ENCODE results near the gene LRCOL1.
"Not testable (repeated sequence)": the region's sequence is repeated elsewhere in the genome, so short reads cannot be mapped to it uniquely, and the experiment has no call there.

LRCOL1 gene

DNA sequence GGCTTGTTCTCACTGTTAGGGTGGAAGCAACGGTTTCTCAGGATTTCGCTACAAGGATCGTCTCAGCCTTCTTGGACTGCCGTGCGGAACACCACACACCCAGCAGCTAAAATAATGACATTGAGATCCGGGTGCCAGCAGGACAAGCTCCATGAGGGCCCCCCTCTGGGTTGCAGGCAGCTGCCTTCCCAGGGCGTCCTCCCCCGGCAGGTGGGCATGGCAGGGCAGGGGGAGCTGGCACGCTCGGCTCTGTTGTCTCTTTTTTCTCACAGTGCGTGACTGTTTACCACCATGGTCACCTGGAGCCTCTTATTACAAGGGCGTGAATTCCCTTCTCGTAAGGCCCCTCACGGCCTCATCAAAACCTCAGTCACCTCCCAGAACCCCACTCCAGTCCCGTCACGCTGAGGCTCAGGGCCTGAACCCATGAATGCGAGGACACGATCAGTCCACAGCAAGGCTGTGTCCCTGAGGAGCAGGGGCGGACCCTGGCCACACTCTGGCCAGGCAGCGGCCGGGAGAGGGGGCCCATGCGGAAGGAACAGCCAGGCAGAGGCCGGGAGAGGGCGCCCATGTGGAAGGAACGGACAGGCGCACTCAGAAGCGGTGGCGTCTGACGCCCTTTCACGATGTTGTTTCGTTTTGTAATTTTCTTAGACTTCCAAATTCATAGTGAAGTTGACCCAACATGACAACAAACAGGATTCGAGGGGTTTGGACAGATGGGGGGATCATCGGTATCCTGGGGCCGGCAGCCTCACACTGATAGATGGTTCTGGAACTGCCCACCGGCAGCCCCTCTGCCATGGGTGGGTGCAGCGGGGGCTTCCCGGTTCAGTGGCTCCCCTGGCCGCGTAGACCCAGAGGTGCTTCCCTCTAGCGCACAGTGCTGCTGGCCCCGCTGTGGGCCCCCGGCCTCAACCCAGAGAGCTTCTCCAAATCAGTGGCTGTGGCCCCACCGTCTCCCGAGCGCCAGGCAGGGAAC lies 10.0 kb downstream of the LRCOL1 start:
- DNase-seq: peak; percentile 86

DNA sequence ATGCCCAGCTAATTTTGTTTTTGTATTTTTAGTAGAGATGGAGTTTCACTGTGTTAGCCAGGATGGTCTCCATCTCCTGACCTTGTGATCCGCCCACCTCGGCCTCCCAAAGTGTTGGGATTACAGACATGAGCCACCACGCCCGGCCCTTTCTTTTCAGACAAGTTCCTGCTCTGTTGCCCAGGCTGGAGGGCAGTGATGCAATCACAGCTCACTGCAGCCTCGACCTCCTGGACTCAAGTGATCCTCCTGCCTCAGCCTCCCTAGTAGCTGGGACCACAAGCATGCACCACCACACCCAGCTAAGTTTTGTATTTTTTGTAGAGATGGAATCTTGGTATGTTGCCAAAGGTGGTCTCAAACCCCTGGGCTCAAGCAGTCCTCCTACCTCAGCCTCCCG lies 10.9 kb downstream of the LRCOL1 start:
- DNase-seq: not testable (repeated sequence)

DNA sequence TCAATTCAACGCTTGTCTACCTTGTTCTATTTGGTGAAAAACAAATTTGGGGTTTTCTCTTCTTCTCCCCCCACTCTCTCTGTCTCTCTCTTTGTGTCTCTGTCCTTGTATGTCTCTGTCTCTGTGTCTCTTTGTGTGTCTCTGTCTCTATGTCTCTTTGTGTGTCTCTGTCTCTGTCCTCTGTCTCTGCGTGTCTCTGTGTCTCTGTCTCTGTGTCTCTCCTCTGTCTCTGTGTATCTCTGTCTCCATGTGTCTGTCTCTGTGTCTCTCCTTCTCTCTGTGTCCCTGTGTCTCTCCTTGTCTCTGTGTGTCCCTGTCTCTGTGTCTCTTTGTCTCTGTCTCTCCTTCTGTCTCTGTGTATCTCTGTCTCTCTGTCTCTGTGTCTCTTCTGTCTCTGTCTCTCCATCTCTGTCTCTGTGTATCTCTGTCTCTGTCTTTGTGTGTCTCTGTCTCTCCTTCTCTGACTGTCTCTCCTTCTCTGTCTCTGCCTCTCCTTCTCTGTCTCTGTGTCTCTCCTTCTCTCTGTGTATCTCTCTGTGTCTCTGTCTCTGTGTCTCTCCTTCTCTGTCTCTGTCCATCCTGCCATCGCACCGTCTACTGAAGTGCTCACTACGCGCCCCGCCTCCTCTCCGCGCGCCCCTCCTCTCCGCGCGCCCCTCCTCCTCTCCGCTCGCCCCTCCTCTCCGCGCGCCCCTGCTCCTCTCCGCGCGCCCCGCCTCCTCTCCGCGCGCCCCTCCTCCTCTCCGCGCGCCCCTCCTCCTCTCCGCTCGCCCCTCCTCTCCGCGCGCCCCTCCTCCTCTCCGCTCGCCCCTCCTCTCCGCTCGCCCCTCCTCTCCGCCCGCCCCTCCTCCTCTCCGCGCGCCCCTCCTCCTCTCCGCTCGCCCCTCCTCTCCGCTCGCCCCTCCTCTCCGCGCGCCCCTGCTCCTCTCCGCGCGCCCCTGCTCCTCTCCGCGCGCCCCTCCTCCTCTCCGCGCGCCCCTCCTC lies 12.8 kb downstream of the LRCOL1 start:
- peak; percentile 73 for DNase-seq

DNA sequence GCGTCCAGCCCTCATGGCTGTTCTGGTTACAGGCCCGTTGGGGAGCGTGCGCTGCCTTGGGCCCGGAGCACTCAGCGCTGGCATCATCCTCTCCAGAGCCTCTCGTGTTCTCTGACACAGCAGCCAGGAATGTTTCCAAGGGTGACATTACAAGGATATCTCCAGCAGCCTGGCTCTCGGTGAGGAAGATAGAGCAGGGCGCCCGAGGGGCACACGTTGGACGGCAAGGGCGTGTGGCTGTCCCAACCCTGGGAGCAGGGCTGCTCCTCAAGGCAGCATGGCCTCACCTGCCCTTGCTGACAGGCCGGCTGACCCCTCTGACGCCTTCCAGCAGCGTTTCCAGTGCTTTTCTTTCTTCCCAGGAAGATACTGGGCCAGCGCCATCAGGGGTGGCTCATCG lies 14.4 kb downstream of the LRCOL1 start:
- no peak for DNase-seq

DNA sequence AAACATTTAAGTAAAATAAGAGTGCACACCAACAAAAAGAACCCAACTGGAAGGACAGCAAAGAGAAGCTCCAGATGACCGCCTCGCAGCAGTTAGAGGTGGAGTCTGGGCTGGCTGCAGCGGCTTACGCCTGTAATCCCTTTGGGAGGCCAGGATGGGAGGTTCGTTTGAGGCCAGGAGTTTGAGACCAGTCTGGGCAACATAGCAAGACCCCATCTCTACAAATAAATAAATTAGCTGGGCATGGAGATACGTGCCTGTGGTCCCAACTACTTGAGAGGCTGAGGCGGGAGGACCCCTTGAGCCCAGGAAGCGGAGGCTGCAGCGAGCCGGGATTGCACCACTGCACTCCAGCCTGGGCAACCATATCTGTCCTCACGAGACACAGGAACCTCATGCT lies 15.2 kb downstream of the LRCOL1 start:
- no peak for DNase-seq

DNA sequence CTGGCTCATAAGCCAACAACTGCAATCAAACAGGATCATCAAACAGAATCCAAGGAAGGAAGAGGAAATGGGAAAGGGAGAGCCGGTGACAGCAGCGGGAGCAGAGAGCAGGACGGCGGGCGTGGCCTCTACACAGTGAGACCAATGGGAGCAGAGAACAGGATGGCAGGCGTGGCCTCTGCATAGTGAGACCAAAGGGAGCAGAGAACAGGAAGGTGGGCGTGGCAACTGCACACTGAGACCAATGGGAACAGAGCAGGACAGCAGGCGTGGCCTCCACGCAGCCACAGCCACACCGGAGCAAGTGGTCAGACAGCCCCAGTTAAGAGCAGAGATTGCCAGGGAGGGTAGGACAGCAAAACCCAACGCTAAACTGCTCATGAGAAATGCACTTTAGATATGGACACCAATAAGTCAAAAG lies 16.4 kb downstream of the LRCOL1 start:
- peak; percentile 86 for DNase-seq

DNA sequence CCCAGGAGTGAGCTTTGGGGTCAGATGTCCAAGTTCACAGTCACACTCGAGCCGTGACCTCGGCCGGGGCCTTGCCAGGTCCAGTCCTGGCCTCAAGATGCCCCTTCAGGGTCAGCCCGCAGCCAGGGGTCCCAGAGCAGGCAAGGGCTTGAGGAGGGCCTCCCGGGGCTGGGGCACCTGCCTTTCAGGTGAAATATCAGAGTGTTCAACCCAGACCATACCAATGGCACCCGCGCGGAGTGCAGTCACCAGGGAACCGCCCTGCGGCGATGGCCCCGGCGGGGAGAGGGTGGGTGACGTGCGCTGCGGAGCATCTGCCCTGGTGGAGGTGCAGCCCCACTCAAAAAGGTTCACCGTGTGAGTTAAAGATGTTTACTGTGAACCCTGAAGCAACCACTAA lies 16.9 kb downstream of the LRCOL1 start:
- DNase-seq: no peak

DNA sequence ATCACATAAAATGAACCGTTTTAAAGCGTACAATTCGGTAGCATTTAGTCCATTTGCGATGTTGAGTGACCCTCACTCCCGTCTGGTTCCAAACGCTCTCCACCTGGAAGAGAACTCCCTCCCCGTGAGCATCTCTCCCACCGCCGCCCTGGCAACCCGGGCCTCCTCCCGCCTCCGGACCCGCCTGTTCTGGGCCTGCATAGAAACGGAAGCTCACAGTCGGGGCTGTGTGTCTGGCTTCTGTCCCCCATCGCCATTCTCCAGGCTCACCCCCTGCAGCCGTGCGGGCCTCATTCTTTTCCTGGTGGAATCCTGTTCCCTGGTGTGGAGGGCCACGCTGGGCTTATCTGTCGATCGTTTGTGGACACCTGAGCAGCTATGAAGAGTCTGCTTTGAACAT lies 17.3 kb downstream of the LRCOL1 start:
- no peak for DNase-seq

DNA sequence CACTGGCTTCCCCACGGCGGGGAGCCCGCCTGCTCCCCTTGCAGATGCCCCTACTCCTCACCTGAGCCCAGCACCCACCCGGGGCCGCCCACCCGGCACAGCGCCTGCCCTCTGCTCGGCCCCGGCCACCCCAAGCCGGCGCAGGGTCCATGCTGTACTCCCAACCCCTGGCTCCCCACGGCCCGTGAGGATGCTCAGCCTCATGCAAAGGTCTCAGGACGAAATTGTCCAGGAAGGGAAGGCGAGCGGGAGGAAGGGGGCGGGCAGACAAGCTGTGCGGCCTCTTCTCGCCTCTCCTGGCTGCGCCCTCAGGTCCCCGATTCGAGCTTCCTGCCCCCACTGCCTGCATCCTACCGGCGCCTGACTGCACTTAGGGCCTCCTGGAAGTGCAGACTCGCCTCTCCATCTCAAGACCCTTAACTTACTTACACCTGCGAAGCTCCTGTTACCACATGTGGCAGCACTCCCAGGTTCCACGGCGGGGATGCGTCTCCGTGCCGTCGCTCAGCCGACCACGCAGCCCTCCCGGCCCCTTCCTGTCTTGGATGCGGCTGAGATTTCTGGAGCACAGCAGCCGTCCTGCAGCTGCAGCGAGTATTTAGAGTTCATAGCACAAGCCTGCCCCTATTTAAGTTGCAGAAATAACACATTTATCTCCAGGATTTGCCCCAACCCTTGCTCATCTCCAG lies 18.0 kb downstream of the LRCOL1 start:
- no peak for DNase-seq

DNA sequence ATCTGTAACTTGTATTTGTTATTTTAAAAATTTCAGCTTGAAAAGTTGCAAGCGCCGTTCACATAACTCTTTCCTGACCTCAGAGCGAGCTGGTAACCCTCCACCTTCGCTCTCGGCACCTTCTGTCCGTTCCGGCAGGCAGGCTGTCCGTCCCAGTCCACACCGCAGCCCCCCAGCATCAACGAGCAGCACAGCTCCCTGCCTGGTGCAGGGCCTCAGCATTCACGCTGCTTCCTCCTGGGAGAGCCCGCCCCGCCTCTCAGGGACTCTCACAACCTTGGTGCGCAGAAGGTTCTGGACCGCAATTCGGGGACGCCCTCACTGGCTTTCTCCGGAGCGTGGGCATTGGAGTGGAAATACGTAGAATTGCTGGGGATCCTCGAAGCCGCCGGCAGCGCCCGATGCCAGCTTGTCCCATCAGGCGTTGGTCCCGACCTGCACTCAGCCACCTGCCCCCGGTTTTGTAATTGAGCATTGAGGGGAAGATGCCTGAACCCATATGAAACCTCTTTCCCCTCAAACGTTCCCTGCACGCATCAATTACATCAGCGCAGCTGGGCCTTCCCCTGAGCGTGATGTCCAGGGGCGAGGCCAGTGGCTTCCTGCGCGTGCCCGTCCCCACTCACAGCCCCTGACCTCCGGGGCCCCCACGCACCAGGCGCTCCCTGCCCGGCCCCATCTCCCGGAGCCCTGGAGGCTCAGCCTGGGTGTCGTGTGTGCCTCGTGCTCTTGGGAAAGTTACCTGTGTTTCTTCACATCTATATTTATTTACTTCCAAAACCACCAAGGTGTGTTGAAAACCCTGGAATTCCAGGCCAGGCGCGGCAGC lies 19.1 kb downstream of the LRCOL1 start:
- DNase-seq: no peak

DNA sequence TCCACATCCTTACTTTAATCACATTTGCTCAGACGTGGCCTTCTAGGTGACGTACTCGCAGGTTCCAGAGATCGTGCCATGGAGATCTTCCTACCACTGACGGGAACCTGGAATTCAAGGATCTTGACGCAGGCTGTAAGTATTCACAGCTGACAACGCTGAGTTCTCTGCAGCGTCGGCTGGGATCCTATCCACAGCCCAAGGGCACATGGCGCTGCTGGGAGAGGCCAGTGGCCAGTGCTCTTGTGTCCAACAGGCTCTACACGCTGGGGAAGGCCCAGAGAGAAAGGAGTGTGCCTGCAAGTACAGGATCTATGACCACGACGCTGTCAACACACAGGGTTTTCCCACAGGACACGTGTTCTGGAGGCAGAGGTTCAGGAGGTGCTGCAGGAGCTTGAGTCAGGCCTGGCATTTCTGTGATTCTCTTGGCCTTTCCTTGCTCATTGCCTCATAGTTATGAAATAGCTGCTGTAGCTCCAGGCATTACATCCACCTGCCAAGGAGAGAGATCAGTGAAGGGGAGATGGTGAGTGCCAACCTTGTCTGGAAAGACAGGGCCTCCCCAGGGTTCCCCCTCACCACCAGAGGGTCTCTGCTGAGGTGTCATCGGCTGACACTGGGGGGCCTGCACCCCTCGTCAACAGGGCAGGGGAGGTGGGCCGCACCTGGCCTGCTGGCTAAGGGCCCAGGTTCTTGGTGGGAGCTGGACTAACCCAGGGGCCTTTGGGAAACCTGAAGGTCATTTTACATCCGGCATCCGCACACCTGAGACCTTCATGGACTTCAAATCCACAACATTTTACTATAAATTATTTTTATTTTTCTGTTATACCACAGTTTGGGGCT lies 21.3 kb downstream of the LRCOL1 start:
- DNase-seq: no peak

DNA sequence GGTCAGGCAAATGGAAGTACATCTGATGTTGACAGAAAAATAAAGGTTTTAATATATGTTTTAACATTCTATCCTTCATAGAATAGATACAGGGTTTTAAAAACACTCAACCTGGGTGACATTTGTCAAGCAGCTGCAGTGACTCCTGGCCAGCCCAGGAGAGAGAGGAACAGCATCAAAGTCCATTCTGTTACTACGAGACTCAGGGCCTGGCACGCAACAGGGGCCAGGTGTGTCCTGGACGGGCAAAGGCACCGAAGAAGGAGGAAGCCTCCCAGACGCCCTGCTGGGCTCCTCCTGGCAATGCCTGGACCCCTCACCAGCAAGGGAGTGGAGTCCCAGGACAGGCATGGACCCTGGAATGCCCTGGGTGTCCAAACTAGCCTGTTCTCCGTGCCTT lies 22.1 kb downstream of the LRCOL1 start:
- DNase-seq: no peak

DNA sequence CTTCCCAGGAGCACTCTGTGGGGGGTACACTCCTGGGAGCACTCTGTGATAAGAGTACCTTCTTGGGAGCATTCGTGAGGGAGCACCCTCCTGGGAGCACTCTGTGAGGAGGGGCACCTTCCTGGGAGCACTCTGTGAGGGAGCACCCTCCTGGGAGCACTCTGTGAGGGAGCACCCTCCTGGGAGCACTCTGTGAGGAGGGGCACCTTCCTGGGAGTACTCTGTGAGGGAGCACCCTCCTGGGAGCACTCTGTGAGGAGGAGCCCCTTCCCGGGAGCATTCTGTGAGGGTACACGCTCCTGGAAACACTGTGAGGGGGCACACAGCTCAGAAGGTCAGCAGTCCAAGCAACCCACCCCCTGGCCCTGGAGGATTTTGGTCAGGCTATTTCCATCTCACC lies 22.6 kb downstream of the LRCOL1 start:
- no peak for DNase-seq

DNA sequence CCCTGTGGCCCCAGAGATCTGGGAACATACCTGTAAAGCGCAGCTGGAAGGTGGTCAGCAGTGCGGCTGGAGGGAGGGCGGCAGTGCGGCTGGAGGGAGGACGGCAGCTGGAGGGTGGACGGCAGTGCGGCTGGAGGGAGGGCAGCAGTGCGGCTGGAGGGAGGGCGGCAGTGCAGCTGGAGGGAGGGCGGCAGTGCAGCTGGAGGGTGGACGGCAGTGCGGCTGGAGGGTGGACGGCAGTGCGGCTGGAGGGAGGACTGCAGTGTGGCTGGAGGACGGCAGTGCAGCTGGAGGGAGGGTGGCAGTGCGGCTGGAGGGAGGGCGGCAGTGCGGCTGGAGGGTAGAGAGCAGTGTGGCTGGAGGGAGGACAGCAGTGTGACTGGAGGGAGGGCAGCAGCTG lies 23.5 kb downstream of the LRCOL1 start:
- DNase-seq: no peak

DNA sequence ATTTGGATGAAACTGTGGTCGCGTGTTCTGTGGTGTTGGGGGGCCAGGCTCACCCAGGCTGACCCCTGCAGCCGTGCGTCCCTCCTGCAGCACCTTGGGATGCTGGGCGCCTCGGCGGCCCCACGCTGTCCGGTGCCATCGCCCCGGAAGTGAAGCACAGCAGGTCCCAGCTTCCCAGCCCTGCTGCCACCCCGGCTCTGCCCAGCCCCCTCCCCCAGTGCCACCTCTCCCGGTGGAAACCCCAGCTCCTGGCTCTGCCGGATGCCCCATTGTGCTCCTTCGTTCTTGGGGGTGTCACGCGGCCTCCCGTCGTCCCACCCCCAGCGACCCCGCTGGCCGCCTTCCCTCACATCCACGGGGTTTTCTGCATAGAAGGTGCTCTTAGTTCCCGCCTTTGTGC lies 25.2 kb downstream of the LRCOL1 start:
- DNase-seq: no peak

DNA sequence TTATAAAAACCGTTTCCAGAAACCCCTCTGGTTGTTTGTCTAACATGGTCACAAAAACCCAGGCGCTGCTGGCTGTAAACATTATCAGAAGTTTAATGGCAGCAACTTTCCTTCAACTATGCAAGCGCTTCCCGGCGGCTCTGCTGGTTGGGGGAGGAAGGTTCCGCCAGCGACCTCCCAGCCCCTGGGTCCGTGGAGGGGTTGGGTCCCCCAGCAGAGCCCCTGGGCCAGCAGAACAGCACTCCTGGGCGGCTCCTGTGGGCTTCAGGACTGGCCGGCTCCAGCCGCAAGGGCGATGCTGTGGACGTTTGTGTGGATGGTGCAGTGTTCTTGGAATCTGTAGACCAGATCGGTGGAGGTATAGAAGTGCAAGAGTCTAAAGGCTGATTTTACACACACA lies 26.0 kb downstream of the LRCOL1 start:
- DNase-seq: no peak

DNA sequence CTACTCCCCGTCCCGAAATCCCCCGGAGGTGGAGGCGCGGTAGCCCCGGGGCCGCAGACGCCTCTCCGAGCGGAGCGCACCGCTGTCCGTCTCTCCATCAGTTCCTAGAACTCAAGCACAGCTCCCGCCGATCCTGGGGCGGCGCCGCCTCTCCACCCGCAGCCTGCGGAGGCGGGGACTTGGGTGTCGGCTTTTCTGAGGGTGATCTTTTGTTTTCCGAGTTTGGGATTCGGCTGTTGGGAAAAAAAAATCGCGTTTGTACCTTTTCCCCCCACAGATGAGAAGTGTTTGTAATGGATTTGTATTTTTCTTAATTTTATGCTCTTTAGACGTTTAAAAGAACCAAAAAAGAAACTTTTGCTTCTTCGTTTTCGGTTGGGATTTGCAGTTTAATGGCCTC lies 26.6 kb downstream of the LRCOL1 start:
- no peak for DNase-seq

DNA sequence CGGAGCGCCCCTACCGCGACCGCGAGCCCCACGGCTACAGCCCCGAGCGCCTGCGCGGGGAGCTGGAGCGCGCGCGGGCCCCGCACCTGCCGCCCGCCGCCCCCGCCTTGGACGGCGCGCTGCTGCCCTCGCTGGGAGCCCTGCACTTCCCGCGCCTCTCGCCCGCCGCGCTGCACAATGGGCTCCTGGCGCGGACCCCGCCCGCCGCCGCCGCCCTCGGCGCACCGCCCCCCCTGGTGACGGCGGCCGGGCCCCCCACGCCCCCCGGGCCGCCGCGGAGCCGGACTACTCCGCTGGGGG lies 27.0 kb downstream of the LRCOL1 start:
- no peak for DNase-seq

DNA sequence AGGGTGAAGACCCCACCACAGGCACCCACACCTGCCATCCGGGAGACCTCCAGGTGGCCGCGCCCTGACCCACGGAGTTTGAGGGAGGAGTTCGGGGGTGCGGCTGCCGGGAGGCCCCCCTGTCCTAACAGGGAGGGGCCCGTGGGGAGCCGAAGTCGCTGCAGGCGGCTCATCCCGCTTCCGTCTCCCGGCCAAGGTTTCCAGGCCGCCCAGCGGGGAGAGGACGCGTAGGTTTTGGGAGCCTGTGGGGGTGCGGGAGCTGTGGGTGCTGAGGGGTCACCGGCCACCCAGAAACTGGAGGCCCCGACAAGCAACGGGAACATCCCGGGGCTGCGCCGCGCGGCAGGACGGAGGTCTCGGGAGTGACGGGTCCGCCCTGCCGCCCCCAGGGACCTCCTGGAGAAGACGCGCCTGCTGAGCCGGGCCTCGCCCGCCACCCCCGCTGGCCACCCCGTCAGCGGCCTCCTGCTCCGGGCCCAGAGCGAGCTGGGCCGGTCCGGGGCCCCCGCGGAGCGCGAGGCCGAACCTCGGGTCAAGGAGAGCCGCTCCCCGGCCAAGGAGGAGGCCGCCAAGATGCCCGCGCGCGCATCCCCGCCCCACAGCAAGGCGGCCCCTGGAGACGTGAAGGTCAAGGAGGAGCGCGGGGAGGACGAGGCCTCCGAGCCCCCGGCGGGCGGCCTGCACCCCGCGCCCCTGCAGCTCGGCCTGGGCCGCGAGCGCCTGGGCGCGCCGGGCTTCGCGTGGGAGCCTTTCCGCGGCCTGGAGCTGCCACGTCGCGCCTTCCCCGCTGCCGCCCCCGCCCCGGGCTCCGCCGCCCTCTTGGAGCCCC lies 27.6 kb downstream of the LRCOL1 start:
- DNase-seq: no peak

DNA sequence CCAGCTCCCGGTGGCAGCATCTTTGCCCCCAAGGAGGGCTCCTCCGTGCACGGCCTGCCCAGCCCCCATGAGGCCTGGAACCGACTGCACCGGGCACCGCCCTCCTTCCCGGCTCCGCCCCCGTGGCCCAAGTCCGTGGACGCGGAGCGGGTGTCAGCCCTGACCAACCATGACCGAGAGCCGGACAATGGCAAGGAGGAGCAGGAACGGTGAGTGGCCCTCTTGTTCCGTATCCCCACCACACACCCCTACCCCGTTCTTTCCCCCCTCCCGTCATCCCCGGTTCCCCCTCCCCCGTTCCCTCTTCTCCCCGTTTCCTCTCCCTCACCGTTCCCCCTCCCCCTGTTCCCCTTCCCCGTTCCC lies 28.3 kb downstream of the LRCOL1 start:
- DNase-seq: no peak
